Upper lobe of left lung (tissue), 4 donors: ENCODE data around the gene IGSF21.

ENCODE experiments used
- CTCF ChIP-seq, 6 experiments: fragments of 450-650 bp in 4 of 6; fragments of 200-600 bp in 2 of 6; sonication (generic) in 2 of 6; IDR thresholded peaks; one replicate each; pipeline ENCODE4 v1.5.1; 2016 to 2019; ENCODE audit warnings: antibody characterized with exemption in 6 of 6
- EP300 ChIP-seq, 4 donors: sonication (generic); formaldehyde crosslinking; IDR thresholded peaks; one replicate each; pipeline ENCODE4 v1.5.1; 2017; ENCODE audit warnings: antibody characterized with exemption in 4 of 4, control low read depth in 2 of 4
- POLR2AphosphoS5 ChIP-seq, 2 donors: sonication (generic); formaldehyde crosslinking; IDR thresholded peaks; one replicate each; pipeline ENCODE4 v1.5.1; 2017; ENCODE audit warnings: antibody characterized with exemption in 2 of 2

GRCh38 chr1:18119771-18120377 lies 12.3 kb downstream of the IGSF21 start:
- TF ChIP-seq CTCF (IDR thresholded peaks at IDR 0.05) (no peak), POLR2AphosphoS5 (IDR thresholded peaks at IDR 0.05) (no peak), EP300 (IDR thresholded peaks at IDR 0.05) (no peak)
